SK-N-SH (cell line): ENCODE measurements around the gene SLC9A7. TPM values are rescaled to one million over a fixed set of nuclear protein-coding genes. Genes with fewer than 3 reads are reported as not detected.

ENCODE experiments used
- CTCF ChIA-PET: fragments of 300-600, 350-600 bp; formaldehyde crosslinking; extraction: SDS; loops from one replicate; lab custom pipeline; 2021; lab: Yijun Ruan, JAX
- POLR2A ChIA-PET: fragments of 350-600 bp; sonication (Branson Sonifier 250); formaldehyde crosslinking; extraction: SDS; loops from one replicate; lab custom pipeline; 2020; ENCODE audit warnings: antibody characterized with exemption, inconsistent platforms; lab: Yijun Ruan, JAX
- DNase-seq: peaks from one replicate; pipeline ENCODE4 v3.0.0; 2012
- H2AFZ ChIP-seq: fragments of 200-600 bp; sonication (generic); 2 replicates; pipeline ENCODE4 v1.8.1; 2016; ENCODE audit warnings: antibody characterized with exemption, mild to moderate bottlenecking, low read depth
- H3F3A ChIP-seq: fragments of 200-600 bp; sonication (generic); replicated peaks from 2 replicates; pipeline ENCODE3; 2016; ENCODE audit warnings: antibody characterized with exemption, mild to moderate bottlenecking; ENCODE audit not compliant: insufficient read depth
- H3K27ac ChIP-seq, 2 experiments: fragments of 200-500 bp in 1 of 2; fragments of 200-600 bp in 1 of 2; sonication (Bioruptor generic) in 1 of 2; sonication (generic), shearing (Covaris generic) in 1 of 2; 2 replicates each; pipeline versions ENCODE4 v1.5.1 to v1.6.1; 2014 to 2016; ENCODE audit warnings: low read depth in 2 of 2, inconsistent platforms in 1 of 2, low read length in 1 of 2, mild to moderate bottlenecking in 1 of 2, mixed read lengths in 1 of 2
- H3K27me3 ChIP-seq: fragments of 200-600 bp; sonication (generic), shearing (Covaris generic); 2 replicates; pipeline ENCODE4 v1.6.1; 2016; ENCODE audit warnings: mixed run types; ENCODE audit not compliant: insufficient read depth
- H3K36me3 ChIP-seq, 2 experiments: fragments of 200-500 bp in 1 of 2; fragments of 200-600 bp in 1 of 2; sonication (Bioruptor generic) in 1 of 2; sonication (generic) in 1 of 2; replicated peaks in 1 of 2; 2 replicates each; pipeline versions ENCODE3 to v1.5.1; 2014 to 2016; ENCODE audit warnings: low read length in 1 of 2, mild to moderate bottlenecking in 1 of 2; ENCODE audit not compliant: insufficient read depth in 2 of 2, control insufficient read depth in 1 of 2
- H3K4me1 ChIP-seq, 2 experiments: fragments of 200-500 bp in 1 of 2; fragments of 200-600 bp in 1 of 2; sonication (Bioruptor generic) in 1 of 2; sonication (generic), shearing (Covaris generic) in 1 of 2; 2 replicates each; pipeline versions ENCODE4 v1.5.1 to v1.6.1; 2014 to 2016; ENCODE audit warnings: low read depth in 1 of 2, low read length in 1 of 2, mixed run types in 1 of 2; ENCODE audit not compliant: insufficient read depth in 2 of 2, control insufficient read depth in 1 of 2
- H3K4me2 ChIP-seq: fragments of 200-600 bp; sonication (generic), shearing (Covaris generic); 2 replicates; pipeline ENCODE4 v1.6.1; 2017; ENCODE audit warnings: mixed run types
- H3K4me3 ChIP-seq, 2 experiments: fragments of 200-500 bp in 1 of 2; fragments of 200-600 bp in 1 of 2; sonication (Bioruptor generic) in 1 of 2; sonication (generic), shearing (Covaris generic) in 1 of 2; 2 replicates each; pipeline versions ENCODE4 v1.5.1 to v1.8.1; 2014 to 2016; ENCODE audit warnings: low read depth in 2 of 2, inconsistent platforms in 1 of 2, low read length in 1 of 2, mild to moderate bottlenecking in 1 of 2, mixed read lengths in 1 of 2, moderate library complexity in 1 of 2
- H3K79me2 ChIP-seq: fragments of 200-600 bp; sonication (generic); 2 replicates; pipeline ENCODE4 v1.8.1; 2017; ENCODE audit warnings: mild to moderate bottlenecking; ENCODE audit not compliant: insufficient read depth
- H3K9ac ChIP-seq: fragments of 200-600 bp; sonication (generic); 2 replicates; pipeline ENCODE4 v1.6.1; 2017; ENCODE audit warnings: mixed run types
- H3K9me2 ChIP-seq: fragments of 200-600 bp; sonication (generic); 2 replicates; pipeline ENCODE4 v1.6.1; 2017; ENCODE audit warnings: mixed run types
- H3K9me3 ChIP-seq: fragments of 200-600 bp; sonication (generic); 2 replicates; pipeline ENCODE4 v1.6.1; 2017; ENCODE audit warnings: mixed run types, mild to moderate bottlenecking, moderate library complexity
- H4K20me1 ChIP-seq: fragments of 200-600 bp; sonication (generic); 2 replicates; pipeline ENCODE4 v1.6.1; 2017; ENCODE audit warnings: mild to moderate bottlenecking, mixed run types; ENCODE audit not compliant: insufficient read depth
- EP300 ChIP-seq, 2 experiments: IDR thresholded peaks; 2 replicates each; pipeline versions ENCODE4 v1.4.0 to v1.6.1; 2012; ENCODE audit warnings: borderline replicate concordance in 1 of 2, low read depth in 1 of 2, low read length in 1 of 2
- EZH2phosphoT487 ChIP-seq: fragments of 200-600 bp; sonication (generic); IDR thresholded peaks from 2 replicates; pipeline ENCODE4 v1.6.1; 2017; ENCODE audit warnings: low read depth, mixed run types, mild to moderate bottlenecking, antibody characterized with exemption, moderate library complexity, borderline replicate concordance
- FOSL2 ChIP-seq: IDR thresholded peaks from 2 replicates; pipeline ENCODE4 v1.4.0; 2012; ENCODE audit warnings: low read depth, mild to moderate bottlenecking, moderate library complexity, borderline replicate concordance
- FOXM1 ChIP-seq: IDR thresholded peaks from 2 replicates; pipeline ENCODE4 v1.4.0; 2012; ENCODE audit warnings: low read depth, mild to moderate bottlenecking
- MXI1 ChIP-seq: IDR thresholded peaks from 2 replicates; pipeline ENCODE4 v1.6.1; 2012; ENCODE audit warnings: mild to moderate bottlenecking, low read depth, low read length, improper control_type of control experiment
- NFIC ChIP-seq: IDR thresholded peaks from 2 replicates; pipeline ENCODE4 v1.4.0; 2012; ENCODE audit warnings: borderline replicate concordance
- WGBS: methylation state at CpG from one replicate; pipeline ENCODE4 v1.1.6; 2017; ENCODE audit warnings: low lambda C conversion rate; 5-methylcytosine and 5-hydroxymethylcytosine counted together
- polyA plus RNA-seq, 3 experiments: library from polyadenylated mRNA; depleted of rRNA; stranded (reverse); fragments of >200 nt; gene quantifications; 2 replicates each; pipeline ENCODE4 v1.2.3, GENCODE V29; 2012
- TF ChIP-seq, protein P1 (sequence below): IDR thresholded peaks from 2 replicates; pipeline ENCODE4 v1.4.0; 2012; ENCODE audit warnings: low read depth, borderline replicate concordance
- TF ChIP-seq, protein P2 (sequence below): IDR thresholded peaks from 2 replicates; pipeline ENCODE4 v1.6.1; 2012; ENCODE audit warnings: mild to moderate bottlenecking, low read depth, low read length, moderate library complexity
- TF ChIP-seq, protein P3 (sequence below): IDR thresholded peaks from 2 replicates; pipeline ENCODE4; 2012
- TF ChIP-seq, protein P4 (sequence below): IDR thresholded peaks from 2 replicates; pipeline ENCODE4 v1.4.0; 2012; ENCODE audit warnings: low read depth, borderline replicate concordance
- TF ChIP-seq, protein P5 (sequence below): fragments of 150-350 bp; IDR thresholded peaks from 2 replicates; pipeline ENCODE4 v1.6.1; 2016; ENCODE audit warnings: mild to moderate bottlenecking, low read depth, low read length

SLC9A7 gene
- polyA plus RNA-seq, 1 of the 3 experiments (the other 2 are of a cell fraction): 10.5 TPM

DNA sequence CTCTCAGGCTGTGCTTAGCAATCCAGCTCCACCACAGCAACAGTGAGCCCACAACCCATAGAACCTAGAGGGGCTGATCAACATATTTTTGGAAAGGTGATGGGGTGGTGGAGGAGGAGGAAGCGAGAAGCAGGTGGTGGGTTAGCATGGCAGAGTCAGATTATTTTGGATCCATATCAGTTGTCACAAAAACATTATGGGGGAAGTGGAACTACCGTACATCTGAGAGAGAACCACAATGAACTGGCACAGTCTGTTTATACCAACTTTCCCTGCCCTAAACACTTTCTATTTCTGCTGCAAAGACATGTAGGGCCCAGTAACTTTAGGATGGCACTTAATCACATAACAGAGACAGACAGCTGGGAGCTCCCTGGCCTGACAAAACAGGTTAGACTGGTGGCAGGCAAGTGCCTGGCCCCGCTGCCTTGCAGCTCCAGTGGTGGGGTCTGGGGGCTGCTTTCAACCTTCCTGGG is 4.3 kb downstream of the SLC9A7 start:
- peaks cover 2 to 8% of the 10 kb centered on the region in 2 experiments; a peak in 2 of 4 replicates for H3K4me1 ChIP-seq
- peaks cover 9% of the 10 kb centered on the region; the same call in 1 of the 2 replicates for H3K27me3 ChIP-seq
- ChIA-PET CTCF (no interaction called here), POLR2A (no interaction called here)
- no peak overlapping the region for H3K9ac ChIP-seq
- H2AFZ ChIP-seq: no peak overlapping the region
- H3K27ac ChIP-seq: no peak overlapping the region
- no peaks in the 10 kb centered on the region for H3K9me2 ChIP-seq
- no peaks in the 10 kb centered on the region for H3F3A ChIP-seq
- H3K4me3 ChIP-seq: no peak overlapping the region
- 0 out of 2 replicates have a peak, but pooled peaks cover 12% of the 10 kb centered on the region for H3K79me2 ChIP-seq
- WGBS: 58% methylated on average over 3 of the region's 3 CpGs
- no peaks in the 10 kb centered on the region for H3K36me3 ChIP-seq
- TF ChIP-seq EP300 (IDR thresholded peaks at IDR 0.05; ENCODE audit: borderline replicate concordance in 1 of 2, low read depth in 1 of 2, low read length in 1 of 2): no peak
- TF ChIP-seq, protein P1, sequence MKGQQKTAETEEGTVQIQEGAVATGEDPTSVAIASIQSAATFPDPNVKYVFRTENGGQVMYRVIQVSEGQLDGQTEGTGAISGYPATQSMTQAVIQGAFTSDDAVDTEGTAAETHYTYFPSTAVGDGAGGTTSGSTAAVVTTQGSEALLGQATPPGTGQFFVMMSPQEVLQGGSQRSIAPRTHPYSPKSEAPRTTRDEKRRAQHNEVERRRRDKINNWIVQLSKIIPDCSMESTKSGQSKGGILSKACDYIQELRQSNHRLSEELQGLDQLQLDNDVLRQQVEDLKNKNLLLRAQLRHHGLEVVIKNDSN: no peak
- TF ChIP-seq, protein P2, sequence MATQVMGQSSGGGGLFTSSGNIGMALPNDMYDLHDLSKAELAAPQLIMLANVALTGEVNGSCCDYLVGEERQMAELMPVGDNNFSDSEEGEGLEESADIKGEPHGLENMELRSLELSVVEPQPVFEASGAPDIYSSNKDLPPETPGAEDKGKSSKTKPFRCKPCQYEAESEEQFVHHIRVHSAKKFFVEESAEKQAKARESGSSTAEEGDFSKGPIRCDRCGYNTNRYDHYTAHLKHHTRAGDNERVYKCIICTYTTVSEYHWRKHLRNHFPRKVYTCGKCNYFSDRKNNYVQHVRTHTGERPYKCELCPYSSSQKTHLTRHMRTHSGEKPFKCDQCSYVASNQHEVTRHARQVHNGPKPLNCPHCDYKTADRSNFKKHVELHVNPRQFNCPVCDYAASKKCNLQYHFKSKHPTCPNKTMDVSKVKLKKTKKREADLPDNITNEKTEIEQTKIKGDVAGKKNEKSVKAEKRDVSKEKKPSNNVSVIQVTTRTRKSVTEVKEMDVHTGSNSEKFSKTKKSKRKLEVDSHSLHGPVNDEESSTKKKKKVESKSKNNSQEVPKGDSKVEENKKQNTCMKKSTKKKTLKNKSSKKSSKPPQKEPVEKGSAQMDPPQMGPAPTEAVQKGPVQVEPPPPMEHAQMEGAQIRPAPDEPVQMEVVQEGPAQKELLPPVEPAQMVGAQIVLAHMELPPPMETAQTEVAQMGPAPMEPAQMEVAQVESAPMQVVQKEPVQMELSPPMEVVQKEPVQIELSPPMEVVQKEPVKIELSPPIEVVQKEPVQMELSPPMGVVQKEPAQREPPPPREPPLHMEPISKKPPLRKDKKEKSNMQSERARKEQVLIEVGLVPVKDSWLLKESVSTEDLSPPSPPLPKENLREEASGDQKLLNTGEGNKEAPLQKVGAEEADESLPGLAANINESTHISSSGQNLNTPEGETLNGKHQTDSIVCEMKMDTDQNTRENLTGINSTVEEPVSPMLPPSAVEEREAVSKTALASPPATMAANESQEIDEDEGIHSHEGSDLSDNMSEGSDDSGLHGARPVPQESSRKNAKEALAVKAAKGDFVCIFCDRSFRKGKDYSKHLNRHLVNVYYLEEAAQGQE: no peak
- no peak for TF ChIP-seq FOXM1
- TF ChIP-seq, protein P3, sequence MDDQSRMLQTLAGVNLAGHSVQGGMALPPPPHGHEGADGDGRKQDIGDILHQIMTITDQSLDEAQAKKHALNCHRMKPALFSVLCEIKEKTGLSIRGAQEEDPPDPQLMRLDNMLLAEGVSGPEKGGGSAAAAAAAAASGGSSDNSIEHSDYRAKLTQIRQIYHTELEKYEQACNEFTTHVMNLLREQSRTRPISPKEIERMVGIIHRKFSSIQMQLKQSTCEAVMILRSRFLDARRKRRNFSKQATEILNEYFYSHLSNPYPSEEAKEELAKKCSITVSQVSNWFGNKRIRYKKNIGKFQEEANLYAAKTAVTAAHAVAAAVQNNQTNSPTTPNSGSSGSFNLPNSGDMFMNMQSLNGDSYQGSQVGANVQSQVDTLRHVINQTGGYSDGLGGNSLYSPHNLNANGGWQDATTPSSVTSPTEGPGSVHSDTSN: no peak
- no peak for TF ChIP-seq MXI1
- TF ChIP-seq, protein P4, sequence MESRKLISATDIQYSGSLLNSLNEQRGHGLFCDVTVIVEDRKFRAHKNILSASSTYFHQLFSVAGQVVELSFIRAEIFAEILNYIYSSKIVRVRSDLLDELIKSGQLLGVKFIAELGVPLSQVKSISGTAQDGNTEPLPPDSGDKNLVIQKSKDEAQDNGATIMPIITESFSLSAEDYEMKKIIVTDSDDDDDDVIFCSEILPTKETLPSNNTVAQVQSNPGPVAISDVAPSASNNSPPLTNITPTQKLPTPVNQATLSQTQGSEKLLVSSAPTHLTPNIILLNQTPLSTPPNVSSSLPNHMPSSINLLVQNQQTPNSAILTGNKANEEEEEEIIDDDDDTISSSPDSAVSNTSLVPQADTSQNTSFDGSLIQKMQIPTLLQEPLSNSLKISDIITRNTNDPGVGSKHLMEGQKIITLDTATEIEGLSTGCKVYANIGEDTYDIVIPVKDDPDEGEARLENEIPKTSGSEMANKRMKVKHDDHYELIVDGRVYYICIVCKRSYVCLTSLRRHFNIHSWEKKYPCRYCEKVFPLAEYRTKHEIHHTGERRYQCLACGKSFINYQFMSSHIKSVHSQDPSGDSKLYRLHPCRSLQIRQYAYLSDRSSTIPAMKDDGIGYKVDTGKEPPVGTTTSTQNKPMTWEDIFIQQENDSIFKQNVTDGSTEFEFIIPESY: no peak
- TF ChIP-seq FOSL2: no peak
- TF ChIP-seq, protein P5, sequence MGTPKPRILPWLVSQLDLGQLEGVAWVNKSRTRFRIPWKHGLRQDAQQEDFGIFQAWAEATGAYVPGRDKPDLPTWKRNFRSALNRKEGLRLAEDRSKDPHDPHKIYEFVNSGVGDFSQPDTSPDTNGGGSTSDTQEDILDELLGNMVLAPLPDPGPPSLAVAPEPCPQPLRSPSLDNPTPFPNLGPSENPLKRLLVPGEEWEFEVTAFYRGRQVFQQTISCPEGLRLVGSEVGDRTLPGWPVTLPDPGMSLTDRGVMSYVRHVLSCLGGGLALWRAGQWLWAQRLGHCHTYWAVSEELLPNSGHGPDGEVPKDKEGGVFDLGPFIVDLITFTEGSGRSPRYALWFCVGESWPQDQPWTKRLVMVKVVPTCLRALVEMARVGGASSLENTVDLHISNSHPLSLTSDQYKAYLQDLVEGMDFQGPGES: no peak
- no peak for TF ChIP-seq NFIC
- no peak for TF ChIP-seq EZH2phosphoT487
- 0 out of 2 replicates have a peak, but pooled peaks cover 3% of the 10 kb centered on the region for H4K20me1 ChIP-seq
- no peak for DNase-seq
- H3K9me3 ChIP-seq: no peaks in the 10 kb centered on the region
- H3K4me2 ChIP-seq: no peak overlapping the region
